HG03520 (cell line): ENCODE results near the gene PTPN3.
"Not testable (repeated sequence)": the region's sequence is repeated elsewhere in the genome, so short reads cannot be mapped to it uniquely, and the experiment has no call there.

Source experiments
- ATAC-seq: cut with Tn5 transposase; IDR thresholded peaks from one replicate; pipeline ENCODE4 v1.9.1; 2021; ENCODE audit warnings: mild to moderate bottlenecking, moderate library complexity; ENCODE audit not compliant: unreplicated experiment

The PTPN3 gene

GRCh38 chr9:109354190-109354589 lies 143.9 kb downstream of the PTPN3 start:
- ATAC-seq, result no peak

- ATAC-seq, result no peak
Measured at GRCh38 chr9:109351032-109351431, 147.1 kb downstream of the PTPN3 start.

GRCh38 chr9:109349421-109349846 lies 148.7 kb downstream of the PTPN3 start:
- no peak for ATAC-seq

- no peak for ATAC-seq
Measured at GRCh38 chr9:109346904-109347303, 151.2 kb downstream of the PTPN3 start.

GRCh38 chr9:109344866-109345265 lies 153.2 kb downstream of the PTPN3 start:
- no peak for ATAC-seq

GRCh38 chr9:109342878-109343277 lies 155.2 kb downstream of the PTPN3 start:
- no peak for ATAC-seq

GRCh38 chr9:109341561-109341960 lies 156.5 kb downstream of the PTPN3 start:
- no peak for ATAC-seq

- not testable (repeated sequence) for ATAC-seq
Measured at GRCh38 chr9:109340979-109341378, 157.1 kb downstream of the PTPN3 start.

- ATAC-seq, result no peak
Measured at GRCh38 chr9:109336409-109336808, 161.7 kb downstream of the PTPN3 start.

- no peak for ATAC-seq
Measured at GRCh38 chr9:109335929-109336328, 162.2 kb downstream of the PTPN3 start.

GRCh38 chr9:109335121-109335520 lies 163.0 kb downstream of the PTPN3 start:
- ATAC-seq, result no peak

GRCh38 chr9:109331353-109331752 lies 166.8 kb downstream of the PTPN3 start:
- ATAC-seq, result no peak

- ATAC-seq, result no peak
Measured at GRCh38 chr9:109329638-109330258, 168.4 kb downstream of the PTPN3 start.

GRCh38 chr9:109328978-109329637 lies 169.0 kb downstream of the PTPN3 start:
- no peak for ATAC-seq
